Measurements from ENCODE around the gene SH3PXD2B. TPM values are rescaled to one million over a fixed set of nuclear protein-coding genes. Genes with fewer than 3 reads are reported as not detected.
A peak's percentile ranks its signal among the peaks of the same experiment; 100 is the strongest.
"Not testable (repeated sequence)": the region's sequence is repeated elsewhere in the genome, so short reads cannot be mapped to it uniquely, and the experiment has no call there.

SH3PXD2B gene
- polyA plus RNA-seq, 1 donor from 2014 or later = not detected

DNA sequence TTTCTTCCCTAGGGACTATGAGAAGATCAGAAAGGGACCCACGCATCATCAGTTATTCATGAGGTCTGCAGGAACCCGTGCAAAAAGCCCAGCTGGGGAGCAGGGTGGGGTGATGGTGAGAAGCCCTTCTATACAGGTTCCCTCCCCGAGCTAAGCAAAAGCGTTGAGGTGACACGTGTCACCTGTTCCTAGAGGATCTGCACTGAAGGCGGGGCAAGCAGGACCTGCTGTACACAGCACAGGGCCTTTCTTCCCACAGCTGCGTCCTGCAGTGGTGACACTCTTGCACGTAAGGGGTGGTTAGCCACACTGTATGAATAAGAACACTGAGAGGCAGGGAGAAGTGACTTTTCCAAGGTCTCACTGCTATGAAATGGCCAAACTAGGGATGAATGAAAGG, 37.2 kb upstream of the SH3PXD2B start:
- H3K27me3 Mint-ChIP-seq = peaks cover 9% of the 10 kb centered on the region

GRCh38 chr5:172490514-172491461, 36.5 kb upstream of the SH3PXD2B start:
- no peaks in the 10 kb centered on the region for H3K36me3 Mint-ChIP-seq
- no peak overlapping the region for H3K4me3 Mint-ChIP-seq
- no peaks in the 10 kb centered on the region for H3K9me3 Mint-ChIP-seq
- H3K27me3 Mint-ChIP-seq = peaks cover 8% of the 10 kb centered on the region
- no peak overlapping the region for H3K27ac Mint-ChIP-seq
- H3K4me1 Mint-ChIP-seq = peaks cover 0 to 1% (median 0%) of the 10 kb centered on the region in 3 donors

More for the DNA sequence above, 37.2 kb upstream of the SH3PXD2B start:
- Mint-ChIP-seq H3K4me3 (no peak overlapping the region), H3K4me1 (peaks cover 0 to 1% (median 0%) of the 10 kb centered on the region in 3 donors), H3K9me3 (peaks cover 0 to 5% (median 3%) of the 10 kb centered on the region in 3 donors), H3K36me3 (no peaks in the 10 kb centered on the region), H3K27ac (peak overlapping the region in 1 of 3 donors; percentile 7)

DNA sequence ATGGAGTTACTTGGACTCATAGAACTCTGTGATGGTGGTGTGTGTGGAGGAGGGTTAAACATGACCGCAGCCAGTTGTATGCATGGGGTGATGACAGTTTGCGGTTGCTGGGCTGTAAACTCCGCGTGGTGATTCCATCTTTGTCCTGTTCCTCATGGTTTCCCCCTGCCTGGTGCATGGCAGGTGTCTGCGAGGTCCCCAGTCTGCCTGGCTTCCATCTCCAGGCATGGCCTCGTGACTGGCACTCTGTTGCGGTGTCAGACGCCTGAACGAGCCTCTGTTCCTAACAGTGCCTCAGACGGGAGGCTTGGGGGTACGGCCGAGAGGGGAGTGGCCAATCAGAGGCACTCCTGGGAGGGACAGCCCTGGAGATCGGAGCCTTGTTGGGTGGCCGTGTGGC, 33.9 kb upstream of the SH3PXD2B start:
- Mint-ChIP-seq H3K27me3 (peaks cover 2% of the 10 kb centered on the region), H3K9me3 (peaks cover 0 to 2% (median 0%) of the 10 kb centered on the region in 3 donors), H3K36me3 (no peaks in the 10 kb centered on the region), H3K4me3 (no peak overlapping the region), H3K4me1 (peaks cover 0 to 1% (median 0%) of the 10 kb centered on the region in 3 donors), H3K27ac (no peak overlapping the region)

DNA sequence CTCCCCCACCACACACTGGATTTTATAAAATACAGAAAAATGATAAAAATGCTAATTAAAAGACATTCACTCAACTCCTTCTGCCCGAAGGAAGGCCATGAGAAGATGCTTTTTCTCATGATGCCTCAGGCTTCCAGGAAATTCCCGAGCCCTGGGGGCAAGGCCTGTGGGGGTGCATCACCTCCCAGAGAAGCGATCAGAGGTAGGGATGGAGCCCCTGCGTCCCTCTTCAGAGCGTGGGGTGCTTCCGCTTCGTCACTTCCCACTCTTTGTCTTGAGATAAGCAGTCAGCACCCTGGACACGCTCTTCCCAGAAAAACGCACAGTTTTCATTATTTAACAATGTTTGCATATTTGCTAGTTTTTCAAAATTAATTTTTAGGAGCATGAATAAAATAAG, 33.3 kb upstream of the SH3PXD2B start:
- H3K27ac Mint-ChIP-seq = no peak overlapping the region
- H3K4me3 Mint-ChIP-seq = no peak overlapping the region
- peaks cover 0 to 1% (median 0%) of the 10 kb centered on the region in 3 donors for H3K4me1 Mint-ChIP-seq
- no peaks in the 10 kb centered on the region for H3K36me3 Mint-ChIP-seq
- H3K9me3 Mint-ChIP-seq = peaks cover 0 to 4% (median 0%) of the 10 kb centered on the region in 3 donors
- H3K27me3 Mint-ChIP-seq = peaks cover 2% of the 10 kb centered on the region

- Mint-ChIP-seq H3K4me1 (peaks cover 0 to 1% (median 0%) of the 10 kb centered on the region in 3 donors), H3K36me3 (no peaks in the 10 kb centered on the region), H3K4me3 (no peak overlapping the region), H3K27ac (no peak overlapping the region), H3K9me3 (peaks cover 0 to 4% (median 0%) of the 10 kb centered on the region in 3 donors), H3K27me3 (peaks cover 2% of the 10 kb centered on the region)
Measured at GRCh38 chr5:172486912-172487311, 32.6 kb upstream of the SH3PXD2B start.

GRCh38 chr5:172486451-172486850, 32.1 kb upstream of the SH3PXD2B start:
- Mint-ChIP-seq H3K4me3 (no peak overlapping the region), H3K36me3 (no peaks in the 10 kb centered on the region), H3K4me1 (peaks cover 0 to 1% (median 0%) of the 10 kb centered on the region in 3 donors), H3K27me3 (peaks cover 2% of the 10 kb centered on the region), H3K9me3 (peaks cover 0 to 4% (median 0%) of the 10 kb centered on the region in 3 donors), H3K27ac (no peak overlapping the region)

DNA sequence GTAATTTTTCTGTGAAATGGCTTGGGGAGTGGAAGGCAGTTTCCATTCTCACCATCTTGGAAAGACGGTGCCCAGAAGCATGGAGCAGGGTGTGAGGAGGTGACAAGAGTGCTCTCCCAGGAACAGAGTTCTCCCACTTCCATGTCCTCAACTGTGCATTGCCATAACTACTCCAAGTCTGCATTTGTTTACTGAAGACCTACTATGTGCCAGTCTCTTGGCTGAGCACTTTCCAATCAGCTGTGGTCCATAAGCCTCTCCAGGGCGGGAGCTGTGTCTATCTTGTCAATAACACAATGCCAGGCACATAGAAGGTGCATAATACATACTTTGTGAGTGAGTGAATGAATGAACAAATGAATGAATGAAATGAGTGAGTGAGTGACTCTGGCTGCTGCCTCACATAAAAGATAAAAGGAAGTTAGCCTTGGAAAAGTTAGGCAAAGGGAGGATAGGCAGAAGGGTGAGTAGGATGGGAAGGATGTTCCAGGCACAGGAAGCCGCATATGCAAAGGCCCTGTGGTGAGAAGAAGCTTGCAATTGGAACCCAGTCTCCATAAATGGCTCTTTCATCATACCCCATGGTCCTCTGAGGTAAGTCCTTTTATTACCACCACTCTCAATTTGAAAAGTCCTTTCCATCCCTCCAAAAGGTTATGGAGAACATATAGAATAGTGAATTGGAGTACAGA, 31.3 kb upstream of the SH3PXD2B start:
- Mint-ChIP-seq H3K4me3 (no peak overlapping the region), H3K9me3 (peaks cover 0 to 4% (median 0%) of the 10 kb centered on the region in 3 donors), H3K27me3 (peaks cover 2% of the 10 kb centered on the region), H3K4me1 (peaks cover 0 to 1% (median 0%) of the 10 kb centered on the region in 3 donors), H3K27ac (no peak overlapping the region), H3K36me3 (no peaks in the 10 kb centered on the region)

GRCh38 chr5:172484664-172485063, 30.3 kb upstream of the SH3PXD2B start:
- no peak overlapping the region for H3K4me3 Mint-ChIP-seq
- H3K4me1 Mint-ChIP-seq = peaks cover 0 to 1% (median 0%) of the 10 kb centered on the region in 3 donors
- H3K27me3 Mint-ChIP-seq = peaks cover 2% of the 10 kb centered on the region
- H3K9me3 Mint-ChIP-seq = peaks cover 0 to 4% (median 0%) of the 10 kb centered on the region in 3 donors
- no peak overlapping the region for H3K27ac Mint-ChIP-seq
- H3K36me3 Mint-ChIP-seq = peaks cover 2% of the 10 kb centered on the region

DNA sequence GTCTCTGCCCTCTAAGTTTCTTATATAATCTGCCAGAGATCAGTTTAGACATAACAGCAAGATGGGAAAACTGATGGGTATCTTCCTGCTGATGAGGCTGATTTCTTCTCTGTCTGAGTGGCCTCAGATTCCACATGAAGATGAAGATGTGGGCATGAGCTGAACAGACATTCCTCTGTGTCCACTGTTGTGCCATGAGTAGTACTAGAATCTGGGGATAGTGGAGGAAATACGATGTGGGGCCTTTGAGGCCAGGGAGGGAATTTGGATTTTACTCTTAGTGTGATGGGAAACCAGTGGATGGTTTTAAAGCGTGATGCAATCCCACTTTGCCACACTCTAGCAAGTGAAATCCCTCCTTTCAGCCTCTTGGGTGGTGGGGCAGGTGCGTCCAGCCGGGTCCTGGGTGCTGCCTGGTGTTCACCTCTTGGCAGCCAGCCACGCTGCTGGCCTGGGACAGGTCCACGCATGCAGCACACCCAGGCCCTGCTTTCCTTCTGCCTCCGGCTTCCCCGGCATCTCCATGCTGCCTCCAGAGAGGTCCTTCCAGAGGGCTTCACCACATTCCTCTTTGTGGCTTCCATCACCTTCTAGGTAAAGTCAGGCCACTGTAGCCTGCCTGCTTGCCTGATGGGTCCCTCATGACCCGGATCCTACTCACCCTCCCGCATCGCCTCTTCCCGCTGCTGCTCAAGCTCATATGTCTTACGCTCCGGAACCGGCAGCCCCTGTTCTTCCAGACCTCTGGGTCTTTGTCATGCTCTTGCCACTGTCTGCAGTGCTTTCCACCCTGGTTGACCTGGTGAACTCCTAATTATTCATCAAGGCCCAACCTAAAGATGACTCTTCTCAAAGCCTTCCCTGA, 28.1 kb upstream of the SH3PXD2B start:
- H3K4me3 Mint-ChIP-seq = peak overlapping the region in 1 of 4 donors; percentile 48
- peaks cover 2% of the 10 kb centered on the region for H3K36me3 Mint-ChIP-seq
- peak overlapping the region in 1 of 3 donors; percentile 26 for H3K27ac Mint-ChIP-seq
- H3K4me1 Mint-ChIP-seq = no peaks in the 10 kb centered on the region
- peaks cover 2% of the 10 kb centered on the region for H3K27me3 Mint-ChIP-seq
- H3K9me3 Mint-ChIP-seq = peaks cover 0 to 4% (median 0%) of the 10 kb centered on the region in 3 donors

- Mint-ChIP-seq H3K27ac (peak overlapping the region in 1 of 3 donors; percentile 26), H3K4me1 (no peaks in the 10 kb centered on the region), H3K36me3 (peaks cover 2% of the 10 kb centered on the region)
Measured at GRCh38 chr5:172481011-172481800, 26.9 kb upstream of the SH3PXD2B start.

DNA sequence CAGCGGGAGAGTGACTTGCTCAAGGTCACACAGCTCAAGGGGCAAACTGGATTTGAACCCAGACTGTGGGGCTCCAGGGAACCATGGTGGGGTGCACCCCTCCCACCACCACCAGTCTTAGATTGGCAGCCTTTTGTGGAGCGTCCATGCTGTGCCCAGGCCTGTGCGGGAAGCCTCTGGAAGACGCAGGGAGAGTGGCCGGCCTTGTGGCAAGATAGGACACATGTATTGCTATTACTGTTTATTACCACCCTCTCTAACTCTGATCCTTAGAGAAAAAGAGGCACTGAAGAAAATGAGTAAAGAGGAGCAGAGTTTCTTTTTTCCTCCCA, 25.4 kb upstream of the SH3PXD2B start:
- H3K9me3 Mint-ChIP-seq = peaks cover 0 to 4% (median 0%) of the 10 kb centered on the region in 3 donors
- no peak overlapping the region for H3K27ac Mint-ChIP-seq
- no peaks in the 10 kb centered on the region for H3K27me3 Mint-ChIP-seq
- H3K4me3 Mint-ChIP-seq = no peak overlapping the region
- H3K4me1 Mint-ChIP-seq = no peaks in the 10 kb centered on the region
- peaks cover 2% of the 10 kb centered on the region for H3K36me3 Mint-ChIP-seq

More at GRCh38 chr5:172481011-172481800, 26.9 kb upstream of the SH3PXD2B start:
- Mint-ChIP-seq H3K4me3 (no peak overlapping the region), H3K27me3 (peaks cover 2% of the 10 kb centered on the region), H3K9me3 (peaks cover 0 to 4% (median 0%) of the 10 kb centered on the region in 3 donors)

- no peak overlapping the region for H3K4me3 Mint-ChIP-seq
- H3K27me3 Mint-ChIP-seq = no peaks in the 10 kb centered on the region
- peaks cover 2% of the 10 kb centered on the region for H3K36me3 Mint-ChIP-seq
- peaks cover 0 to 4% (median 0%) of the 10 kb centered on the region in 3 donors for H3K9me3 Mint-ChIP-seq
- H3K27ac Mint-ChIP-seq = no peak overlapping the region
- H3K4me1 Mint-ChIP-seq = no peaks in the 10 kb centered on the region
Measured at GRCh38 chr5:172479034-172479783, 24.9 kb upstream of the SH3PXD2B start.

GRCh38 chr5:172478695-172479033, 24.3 kb upstream of the SH3PXD2B start:
- not testable (repeated sequence) for H3K36me3 Mint-ChIP-seq, H3K4me3 Mint-ChIP-seq, H3K4me1 Mint-ChIP-seq, H3K27me3 Mint-ChIP-seq, H3K27ac Mint-ChIP-seq, H3K9me3 Mint-ChIP-seq
